OCI-M1 (cell line): ENCODE measurements around the gene HSPA1L.
A peak's percentile ranks its signal among the peaks of the same experiment; 100 is the strongest.

ENCODE experiments used
- DNase-seq: peaks from one replicate; lab custom pipeline; 2025; lab: John Stamatoyannopoulos, UW

Gene HSPA1L

GRCh38 chr6:31781244-31782125, 33.6 kb downstream of the HSPA1L start:
- no peak for DNase-seq

DNA sequence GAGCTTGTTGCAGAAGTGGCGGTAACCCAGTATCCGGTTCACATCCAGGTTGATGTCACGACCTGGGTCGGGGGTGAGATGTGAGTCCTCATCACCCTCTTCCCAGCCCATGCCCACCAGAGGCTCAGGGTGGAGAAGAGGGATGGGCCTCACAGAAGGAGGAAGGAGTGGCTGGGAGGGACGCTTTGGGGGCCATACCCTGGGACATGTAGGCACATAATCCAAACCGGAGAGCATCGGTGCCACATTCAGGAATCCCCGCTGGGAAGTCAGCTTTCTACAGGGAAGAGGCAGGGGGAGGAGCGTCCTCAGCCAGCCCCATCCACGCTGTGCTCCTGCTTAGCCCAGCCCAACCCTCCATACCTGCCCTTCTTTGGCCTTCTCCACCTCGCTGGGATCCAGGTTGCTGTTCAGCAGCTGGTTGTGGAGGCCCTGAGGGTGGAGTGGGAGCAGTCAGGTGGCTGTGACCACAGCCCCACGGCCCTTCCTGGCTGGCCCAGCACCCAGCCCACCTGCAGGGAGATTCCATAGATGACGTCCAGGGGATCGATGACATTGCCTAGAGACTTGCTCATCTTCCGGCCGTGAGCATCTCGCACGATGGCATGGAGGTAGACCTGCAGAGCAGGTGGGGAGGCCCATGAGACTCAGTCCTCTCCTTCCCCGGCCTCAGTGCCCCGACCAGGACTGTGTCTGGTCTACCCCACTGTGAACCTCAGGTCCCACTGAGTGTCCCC, 34.4 kb downstream of the HSPA1L start:
- no peak for DNase-seq

DNA sequence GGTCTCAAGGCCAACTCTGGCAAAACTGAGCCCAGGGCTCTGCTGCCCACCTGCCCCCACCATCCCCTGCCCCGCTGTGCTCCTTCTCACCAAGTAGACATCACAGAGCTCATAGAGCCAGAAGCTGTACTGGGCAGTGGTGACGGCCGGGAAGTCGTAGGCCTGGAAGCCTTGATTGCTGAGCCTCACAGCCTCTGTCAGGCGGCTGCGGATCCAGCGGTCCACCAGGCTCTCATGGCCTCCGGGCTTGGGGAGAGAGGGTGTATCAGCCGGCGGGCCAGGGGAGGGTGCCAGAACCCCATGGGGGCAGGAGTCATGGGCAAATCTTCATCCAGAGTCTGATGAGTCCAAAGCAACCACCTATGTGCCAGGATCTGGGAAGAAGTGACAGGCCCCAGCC, 35.2 kb downstream of the HSPA1L start:
- no peak for DNase-seq

- DNase-seq, result no peak
These were observed 35.8 kb downstream of the HSPA1L start for GRCh38 chr6:31778999-31779885.

GRCh38 chr6:31778193-31778592, 36.9 kb downstream of the HSPA1L start:
- DNase-seq, result no peak

GRCh38 chr6:31777667-31778050, 37.4 kb downstream of the HSPA1L start:
- DNase-seq, result no peak

DNA sequence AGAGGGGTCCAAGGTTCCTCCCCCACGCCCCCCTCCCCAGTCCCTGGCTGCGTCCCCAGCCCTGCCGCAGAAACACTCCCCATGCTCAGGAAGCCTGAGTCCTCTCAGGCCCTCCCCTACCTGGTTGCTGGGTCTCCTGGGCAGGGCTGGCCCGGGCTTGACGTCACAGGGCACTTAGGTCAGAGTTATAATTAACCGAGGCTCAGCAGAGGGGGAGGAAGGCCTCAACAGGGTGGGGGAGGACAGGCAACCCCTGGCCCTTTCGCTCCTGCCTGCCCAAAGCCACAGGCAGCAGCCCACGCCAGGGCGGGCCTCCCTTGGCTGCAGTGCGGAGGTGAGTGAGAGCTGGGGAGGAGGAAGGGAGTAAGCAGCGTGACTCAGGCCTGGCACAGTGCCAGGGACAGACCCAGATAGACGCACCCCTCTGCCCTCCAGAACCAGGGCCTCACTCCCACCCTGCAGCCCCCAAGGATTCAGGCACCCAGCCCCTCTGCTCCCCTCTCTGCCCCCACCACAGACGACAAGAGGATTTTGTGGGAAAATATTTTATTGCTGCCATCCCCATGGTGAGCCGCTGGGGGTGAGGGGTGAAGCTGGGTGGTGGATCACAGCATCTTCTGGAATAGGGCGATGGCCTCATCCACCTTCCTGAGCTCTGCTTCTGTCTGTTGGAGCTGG, 38.0 kb downstream of the HSPA1L start, which contains the start of gene VWA7:
TSS of gene VWA7 (minus strand) at position 340 of the 678 bp plus-strand sequence. CDS start 549 bp downstream, outside the sequence.
- peak; percentile 98 for DNase-seq

DNA sequence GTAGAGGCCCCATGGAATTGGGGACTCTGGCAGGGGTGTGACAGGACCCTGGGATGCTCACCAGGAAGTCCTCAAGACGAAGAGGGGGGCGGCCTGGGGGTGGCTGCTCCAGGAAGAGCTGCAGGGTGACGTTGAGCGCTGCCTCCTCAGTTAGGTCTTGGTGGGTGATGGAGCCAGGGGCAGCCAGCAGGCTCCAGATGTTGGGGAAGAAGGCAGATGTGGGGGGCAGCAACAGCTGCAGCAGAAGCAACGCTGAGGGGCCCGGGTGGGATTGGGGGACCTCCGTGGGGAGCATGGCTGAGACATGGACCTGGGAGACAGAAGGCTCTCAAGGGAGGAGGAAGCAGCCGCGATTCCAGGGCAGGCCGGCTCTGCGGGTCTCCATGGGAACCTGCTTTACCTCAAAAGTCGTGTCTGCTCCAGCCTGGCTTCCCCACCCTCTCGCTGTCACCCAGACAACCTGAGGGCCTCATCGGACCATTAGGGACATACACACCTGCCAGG, 38.5 kb downstream of the HSPA1L start:
- peak; percentile 88 for DNase-seq

DNA sequence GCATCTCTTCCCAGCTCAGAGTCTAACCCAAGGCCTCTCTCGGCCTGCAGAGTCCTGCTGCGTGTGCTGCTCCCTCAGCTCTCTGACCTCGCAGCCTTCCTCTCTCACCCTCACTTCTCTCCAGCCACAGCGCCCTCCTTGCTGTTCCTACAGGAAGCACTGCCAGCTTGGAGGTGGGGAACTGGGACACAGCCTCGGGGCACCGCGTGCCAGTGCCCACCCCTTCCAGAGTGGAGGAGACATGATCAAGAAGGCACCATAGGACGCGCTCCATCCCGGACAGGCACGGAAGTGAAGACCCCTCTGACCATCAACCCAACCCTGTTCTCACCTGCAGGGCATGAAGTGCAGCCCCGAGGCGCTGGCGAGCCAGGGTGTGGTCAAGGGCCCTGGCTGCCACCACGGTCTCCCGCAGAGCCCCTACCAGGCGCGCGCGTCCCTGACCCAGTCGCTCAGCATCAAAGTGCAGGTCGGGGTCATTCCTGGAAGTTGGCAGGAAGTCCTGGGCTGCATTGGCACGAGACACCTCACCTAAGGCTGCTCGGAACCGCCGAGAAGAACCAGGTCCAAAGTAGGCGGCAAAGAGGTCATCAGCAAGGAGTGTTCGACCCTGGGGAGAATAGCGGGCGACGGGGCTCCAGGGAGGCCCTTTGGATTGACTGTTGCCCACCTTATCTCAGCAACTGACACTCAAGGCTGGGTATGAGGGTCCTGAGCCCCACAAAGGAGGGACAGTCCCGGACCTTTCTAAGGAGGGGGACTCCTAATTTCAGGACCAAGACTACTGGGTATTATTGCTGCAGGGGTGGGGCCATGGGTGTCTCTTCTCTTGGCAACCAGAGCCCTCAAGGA, 39.2 kb downstream of the HSPA1L start:
- DNase-seq, result no peak

DNA sequence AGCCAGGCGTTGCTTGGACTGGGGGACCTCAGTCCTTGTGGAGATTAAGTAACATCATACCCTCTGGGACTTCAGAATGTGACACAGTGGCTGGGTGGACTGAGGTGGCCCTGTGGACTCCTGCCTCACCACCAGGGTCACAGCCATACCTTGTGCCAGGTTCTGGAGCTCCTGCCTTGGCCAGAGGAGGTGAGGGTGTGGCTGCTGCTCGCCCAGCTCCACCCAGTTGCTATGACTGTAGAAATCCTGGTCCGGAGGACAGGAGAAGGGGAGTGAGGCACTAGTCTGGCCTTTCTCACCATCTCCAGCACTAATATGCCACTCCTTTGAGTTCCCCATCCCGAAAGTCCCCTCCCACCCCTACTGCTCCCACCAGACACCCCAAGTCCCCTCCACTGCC, 39.9 kb downstream of the HSPA1L start:
- DNase-seq, result no peak

DNA sequence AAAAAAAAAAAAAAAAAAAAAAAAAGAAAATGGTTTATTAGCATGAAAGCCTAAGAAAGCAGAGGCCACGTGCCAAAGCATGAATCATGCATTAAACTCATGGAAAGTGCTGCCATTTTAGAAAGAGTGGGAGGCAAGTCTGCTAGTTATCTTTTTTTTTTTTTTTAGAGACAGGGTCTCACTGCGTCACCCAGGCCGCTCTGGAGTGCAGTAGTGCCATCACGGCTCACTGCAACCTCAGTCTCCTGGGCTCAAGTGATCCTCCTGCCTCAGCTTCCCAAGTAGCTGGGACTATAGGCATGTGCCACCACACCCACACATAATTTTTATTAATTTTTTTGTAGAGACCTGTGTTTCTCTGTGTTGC, 43.1 kb downstream of the HSPA1L start:
- no peak for DNase-seq

DNA sequence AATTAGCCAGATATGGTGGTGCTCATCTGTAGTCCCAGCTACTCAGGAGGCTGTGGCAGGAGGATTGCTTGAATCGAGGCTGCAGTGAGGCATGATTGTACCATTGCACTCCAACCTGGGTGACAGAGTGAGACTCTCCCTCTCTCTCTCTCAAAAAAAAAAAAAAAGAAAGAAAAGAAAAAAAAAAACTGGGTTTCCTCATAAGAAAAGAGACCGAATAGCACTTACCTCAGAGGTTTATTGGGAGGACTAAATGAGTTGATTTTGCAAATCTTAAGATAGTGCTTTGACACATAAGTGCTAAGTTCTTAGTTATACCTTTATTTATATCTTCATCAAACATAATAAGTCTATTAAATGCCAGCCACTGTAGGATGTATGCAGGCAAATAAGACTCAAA, 44.2 kb downstream of the HSPA1L start:
- DNase-seq, result no peak

DNA sequence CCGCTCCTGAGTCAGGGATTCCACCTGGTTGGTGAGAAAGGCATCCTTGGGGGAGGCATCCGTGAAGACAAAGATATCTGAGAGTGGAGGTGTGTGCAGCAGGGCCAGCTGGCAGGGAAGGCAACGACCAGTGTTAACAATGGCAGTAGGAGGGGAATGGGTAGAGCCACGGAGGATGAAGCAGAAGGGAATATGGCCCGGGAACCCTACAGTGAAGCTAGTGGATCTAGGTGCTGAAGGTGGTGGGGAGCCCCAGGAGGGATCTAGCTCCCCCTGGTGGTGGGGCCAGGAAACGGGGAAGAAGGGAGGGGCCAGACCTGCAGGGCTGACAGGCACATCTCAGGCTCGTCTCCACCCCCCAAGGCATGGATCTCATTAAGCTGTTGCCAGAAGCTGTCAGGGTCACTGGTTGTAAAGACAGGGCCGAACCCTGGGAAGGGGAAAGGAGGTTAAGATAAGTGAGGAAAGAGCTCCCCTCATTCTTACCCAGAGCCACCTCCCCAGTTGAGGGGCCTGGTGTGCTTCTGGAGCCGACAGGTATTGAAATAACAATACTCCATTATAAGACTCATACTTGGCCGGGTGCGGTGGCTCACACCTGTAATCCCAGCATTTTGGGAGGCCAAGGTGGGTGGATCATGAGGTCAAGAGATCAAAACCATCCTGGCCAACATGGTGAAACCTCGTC, 45.3 kb downstream of the HSPA1L start:
- DNase-seq, result peak; percentile 96

DNA sequence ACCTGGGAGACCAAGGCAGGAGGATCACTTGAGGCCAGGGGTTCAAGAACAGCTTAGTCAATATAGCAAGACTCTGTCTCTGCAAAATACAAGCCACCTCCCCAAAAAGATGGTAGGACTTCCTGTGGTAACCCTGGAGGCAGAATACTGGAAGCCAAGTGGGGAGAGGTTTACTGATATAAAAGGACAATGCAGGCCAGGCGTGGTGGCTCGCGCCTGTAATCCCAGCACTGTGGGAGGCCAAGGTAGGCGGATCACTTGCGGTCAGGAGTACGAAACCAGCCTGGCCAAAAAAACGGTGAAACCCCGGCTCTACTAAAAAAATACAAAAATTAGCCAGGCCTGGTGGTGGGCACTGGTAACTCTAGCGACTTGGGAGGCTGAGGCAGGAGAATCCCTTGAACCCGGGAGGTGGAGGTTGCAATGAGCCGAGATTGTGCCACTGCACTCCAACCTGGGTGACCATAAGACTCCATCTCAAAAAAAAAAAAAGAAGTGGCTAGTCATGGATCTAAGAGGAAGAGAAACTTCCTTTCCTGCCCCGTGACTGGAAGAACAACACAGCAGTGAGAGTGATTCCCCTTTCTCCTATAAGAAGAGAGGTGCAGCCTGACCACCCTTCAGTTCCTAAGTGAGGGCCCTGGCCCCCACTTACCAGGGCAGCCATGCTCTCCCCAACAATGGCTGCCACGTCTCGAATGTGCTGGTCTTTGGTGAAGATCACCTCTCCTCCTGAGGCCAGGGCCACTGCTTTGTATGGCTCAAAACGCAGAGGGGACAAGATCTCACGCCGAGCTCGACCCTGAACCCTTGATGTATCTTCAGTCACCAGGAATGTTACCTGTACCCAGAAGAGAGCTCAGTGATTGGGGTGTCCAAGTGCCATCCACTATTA, 46.5 kb downstream of the HSPA1L start:
- no peak for DNase-seq

DNA sequence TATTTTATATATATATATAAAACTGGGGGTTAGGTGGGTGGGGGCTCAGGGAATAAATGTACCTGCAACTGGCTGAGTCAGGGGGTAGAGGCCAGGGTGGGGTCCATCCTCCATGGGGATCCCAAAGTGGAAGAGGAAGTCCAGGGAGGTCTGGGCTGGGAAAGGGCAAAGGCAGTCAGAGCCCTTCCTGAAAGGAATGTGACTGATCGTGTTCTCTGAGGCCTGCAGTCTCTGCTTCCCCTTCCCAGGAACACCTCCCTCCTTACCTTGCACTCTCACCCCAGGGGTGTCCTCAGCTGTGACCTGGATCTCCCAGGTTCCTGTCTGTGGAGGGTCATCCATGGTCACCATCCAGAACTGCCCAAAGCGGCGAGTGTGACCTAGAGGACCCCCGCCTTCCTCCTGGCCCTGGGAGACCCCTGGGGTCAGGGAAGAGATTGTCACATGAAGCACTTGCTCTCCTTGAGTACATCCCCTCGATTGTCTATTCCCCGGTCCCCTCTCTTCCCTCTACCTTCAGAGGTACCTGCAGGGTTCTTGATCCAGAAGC, 47.9 kb downstream of the HSPA1L start:
- no peak for DNase-seq

DNA sequence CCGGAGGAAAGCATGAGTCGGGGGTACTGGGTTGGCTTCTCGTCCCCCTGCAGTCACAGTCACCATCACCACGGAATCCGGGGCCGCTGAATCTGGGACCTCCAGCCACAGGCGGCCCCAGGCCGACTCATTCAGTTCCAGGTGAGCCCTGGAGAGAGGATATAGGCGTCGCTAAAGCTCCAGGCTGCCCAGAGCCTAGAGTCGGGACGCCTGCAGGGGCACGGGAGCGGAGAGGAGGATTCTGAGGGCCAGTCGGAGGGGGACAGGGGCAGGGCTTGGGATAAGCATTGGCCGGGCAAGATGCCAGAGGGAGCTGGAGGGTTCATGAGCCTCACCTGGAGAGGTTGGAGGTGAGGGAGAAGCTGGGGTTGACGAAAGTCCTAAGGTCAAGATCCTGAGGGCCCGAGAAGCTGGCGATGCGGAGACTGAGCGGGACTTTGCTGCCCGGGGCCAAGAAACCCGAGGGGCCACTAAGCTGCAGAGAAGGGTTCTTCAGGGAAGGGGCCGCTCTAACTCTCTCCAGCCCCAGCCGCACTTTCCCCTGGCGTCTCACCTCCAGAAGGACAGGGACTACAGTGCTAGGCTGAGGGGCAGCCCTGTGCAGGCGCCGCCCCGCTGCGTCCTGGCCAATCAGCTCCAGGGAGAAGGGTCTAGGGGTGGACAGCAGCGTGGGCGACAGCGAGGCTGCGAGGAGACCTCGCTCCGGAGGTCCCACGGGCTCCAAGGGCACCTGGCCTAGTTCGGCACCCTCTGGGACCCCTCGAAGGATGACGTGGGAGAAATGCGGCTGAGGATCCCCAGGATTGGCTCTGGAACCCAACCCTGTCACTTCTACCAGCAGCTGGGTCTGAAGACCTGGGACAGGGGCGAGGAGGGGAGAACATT, 48.9 kb downstream of the HSPA1L start:
- DNase-seq, result no peak

DNA sequence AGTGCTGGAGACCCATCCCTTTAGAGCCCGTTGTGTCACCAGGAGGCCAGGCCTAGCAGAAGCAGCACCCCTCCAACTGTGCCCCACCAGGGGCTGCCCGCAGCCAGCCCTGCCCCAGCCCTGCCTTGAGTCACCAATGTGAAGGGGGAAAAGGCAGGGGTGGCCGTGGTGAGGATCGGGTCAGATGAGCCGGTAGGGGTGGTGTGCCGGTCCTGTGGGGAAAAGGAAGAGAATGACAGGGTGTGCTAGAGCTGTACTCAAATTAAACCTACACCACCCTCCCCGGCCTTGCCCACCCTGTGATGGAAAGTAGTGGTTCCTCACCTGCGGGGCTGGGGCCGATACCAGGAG, 49.5 kb downstream of the HSPA1L start:
- DNase-seq, result no peak

DNA sequence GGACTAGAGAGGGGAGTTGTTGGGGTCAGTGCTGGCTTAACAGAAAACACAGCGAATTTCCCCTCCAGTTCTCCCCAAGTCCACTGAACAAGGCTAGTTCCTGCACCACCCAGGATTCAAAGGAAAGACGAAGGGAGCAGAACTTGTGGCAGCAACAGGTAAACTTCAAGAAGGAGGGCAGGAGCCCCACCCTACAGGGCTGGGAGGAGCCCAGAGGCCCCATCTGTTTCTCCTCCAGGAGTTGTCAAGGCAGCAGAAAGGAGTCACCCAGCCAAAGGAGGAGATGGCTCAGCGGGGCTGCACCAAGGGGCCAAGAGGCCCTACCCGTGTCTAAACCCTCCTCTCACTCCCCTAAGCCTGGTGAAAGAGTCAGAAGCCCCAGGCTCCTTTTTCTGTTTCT, 50.9 kb downstream of the HSPA1L start:
- DNase-seq, result no peak
